GM18520 (cell line): ENCODE results near the gene LEMD1.
"Not testable (repeated sequence)": the region's sequence is repeated elsewhere in the genome, so short reads cannot be mapped to it uniquely, and the experiment has no call there.

Experiments
- ATAC-seq: cut with Tn5 transposase; IDR thresholded peaks from one replicate; pipeline ENCODE4 v1.9.1; 2021; ENCODE audit not compliant: unreplicated experiment

Gene LEMD1

GRCh38 chr1:205430696-205431305, 8.9 kb upstream of the LEMD1 start:
- ATAC-seq: no peak

GRCh38 chr1:205429762-205430695, 8.2 kb upstream of the LEMD1 start:
- no peak for ATAC-seq

GRCh38 chr1:205424901-205425600, 3.2 kb upstream of the LEMD1 start:
- ATAC-seq: no peak

GRCh38 chr1:205423814-205424399, 2.1 kb upstream of the LEMD1 start:
- ATAC-seq: no peak

- no peak for ATAC-seq
These were observed 1.3 kb upstream of the LEMD1 start for GRCh38 chr1:205422993-205423642.

- no peak for ATAC-seq
These were observed 918 bp downstream of the LEMD1 start for GRCh38 chr1:205420938-205421337.

- ATAC-seq: no peak
These were observed 3.8 kb downstream of the LEMD1 start for GRCh38 chr1:205417870-205418635.

- no peak for ATAC-seq
These were observed 5.5 kb downstream of the LEMD1 start for GRCh38 chr1:205416322-205416721.

- ATAC-seq: no peak
These were observed 11.1 kb downstream of the LEMD1 start for GRCh38 chr1:205410581-205411298.

GRCh38 chr1:205407970-205408369, 13.9 kb downstream of the LEMD1 start:
- ATAC-seq: no peak

GRCh38 chr1:205406252-205406651, 15.6 kb downstream of the LEMD1 start:
- not testable (repeated sequence) for ATAC-seq

- not testable (repeated sequence) for ATAC-seq
These were observed 17.4 kb downstream of the LEMD1 start for GRCh38 chr1:205404484-205404883.

- no peak for ATAC-seq
These were observed 23.3 kb downstream of the LEMD1 start for GRCh38 chr1:205398586-205398985.

- ATAC-seq: no peak
These were observed 24.8 kb downstream of the LEMD1 start for GRCh38 chr1:205396967-205397616.

GRCh38 chr1:205395616-205396015, 26.2 kb downstream of the LEMD1 start:
- ATAC-seq: no peak

GRCh38 chr1:205392650-205393049, 29.2 kb downstream of the LEMD1 start:
- ATAC-seq: no peak

- ATAC-seq: no peak
These were observed 30.5 kb downstream of the LEMD1 start for GRCh38 chr1:205391386-205391785.

GRCh38 chr1:205387845-205388244, 34.0 kb downstream of the LEMD1 start:
- no peak for ATAC-seq

GRCh38 chr1:205382990-205383389, 38.9 kb downstream of the LEMD1 start:
- not testable (repeated sequence) for ATAC-seq
